ENCODE results near the gene CAMK2N1. TPM values are rescaled to one million over a fixed set of nuclear protein-coding genes. Genes with fewer than 3 reads are reported as not detected.
"Not testable (repeated sequence)": the region's sequence is repeated elsewhere in the genome, so short reads cannot be mapped to it uniquely, and the experiment has no call there.

CAMK2N1 gene
- total and polyA plus RNA-seq, 10 of the 15 experiments (the other 5 are each of a cell fraction or from before 2014, with no cell fraction given) = 0.23 TPM; not detected in 9

DNA sequence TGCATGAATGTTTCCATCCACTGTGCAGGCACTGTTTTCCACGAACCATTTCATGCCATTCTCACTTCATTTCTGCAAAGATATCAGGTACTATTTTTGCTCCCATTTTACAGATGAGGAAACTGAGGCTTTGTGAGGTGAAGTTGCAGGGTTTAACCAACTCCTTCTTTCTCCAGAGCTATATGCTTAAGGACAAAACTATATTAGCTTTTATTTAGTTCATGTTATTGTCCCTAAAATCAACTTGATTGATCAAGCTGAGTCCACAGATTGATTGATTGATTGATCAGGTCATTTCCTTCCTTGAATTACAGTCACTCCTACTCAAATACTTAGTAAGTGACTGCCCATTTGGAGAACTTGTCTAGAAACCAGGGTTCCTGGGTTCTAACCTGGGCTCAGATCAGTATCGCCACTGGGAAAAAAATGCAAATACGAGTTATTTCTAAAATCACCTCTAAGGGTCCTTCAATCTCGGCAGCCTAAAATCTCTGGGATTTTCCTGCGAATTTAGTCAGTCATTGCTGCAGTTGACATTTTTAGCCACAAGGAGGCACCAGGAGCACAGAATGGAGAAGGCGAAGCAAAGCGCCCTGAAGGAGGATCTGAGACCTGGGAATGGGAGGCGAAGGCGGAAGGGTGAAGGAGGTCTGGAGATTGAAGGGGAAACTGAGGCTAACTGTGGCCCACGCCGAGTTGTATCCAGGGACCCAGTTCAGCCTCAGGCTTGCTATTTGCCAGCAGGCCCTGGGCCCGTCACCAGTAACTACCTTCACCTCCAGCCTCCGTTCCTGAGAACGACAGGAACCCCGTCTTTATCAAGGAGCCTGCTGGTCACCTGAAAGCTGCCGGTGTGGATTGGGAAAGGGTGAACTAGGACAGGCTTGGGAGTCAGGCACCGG, 36.2 kb upstream of the CAMK2N1 start (continued):
- TF ChIP-seq FOXM1 (IDR thresholded peaks at IDR 0.05; ENCODE audit: low read depth, low read length) (no peak), YY1 (IDR thresholded peaks at IDR 0.05; ENCODE audit: low read depth, low read length) (peak; percentile 57; the same call in 1 of the 2 replicates), CREB1 (IDR thresholded peaks at IDR 0.05; ENCODE audit: low read depth) (no peak), NRF1 (conservative IDR thresholded peaks at IDR 0.05; ENCODE audit: low read depth, low read length) (no peak), SMC3 (IDR thresholded peaks at IDR 0.05; ENCODE audit: borderline replicate concordance, low read length) (peak; percentile 77), BHLHE40 (IDR thresholded peaks at IDR 0.05; ENCODE audit: borderline replicate concordance in 1 of 2, low read depth in 2 of 2, low read length in 1 of 2) (no peak), MYC (IDR thresholded peaks at IDR 0.05; ENCODE audit: insufficient read depth, insufficient read length, insufficient replicate concordance, low read length, severe bottlenecking) (no peak), MLLT1 (IDR thresholded peaks at IDR 0.05) (no peak), NFYB (IDR thresholded peaks at IDR 0.05; ENCODE audit: insufficient read depth, low read depth, low read length) (no peak), USF2 (IDR thresholded peaks at IDR 0.05; ENCODE audit: borderline replicate concordance, low read depth, low read length) (no peak), PBX3 (IDR thresholded peaks at IDR 0.05; ENCODE audit: insufficient replicate concordance, low read depth, low read length) (no peak)

- CTCF ChIA-PET; H3K79me2 ChIP-seq (ENCODE audit: control insufficient read depth, insufficient read depth, low read length); H4K20me1 ChIP-seq (ENCODE audit: control insufficient read depth, insufficient read depth); SMC1A ChIA-PET (ENCODE audit: uncharacterized antibody, unreplicated experiment); H3K9ac ChIP-seq (ENCODE audit: control insufficient read depth, insufficient read depth, low read length); RAD21 ChIA-PET (ENCODE audit: unreplicated experiment); ATAC-seq; H3K4me3 ChIP-seq; H3K27ac ChIP-seq (ENCODE audit: control insufficient read depth, insufficient read depth); BruUV-seq (replicated peaks); H3K4me2 ChIP-seq (ENCODE audit: control insufficient read depth, insufficient read depth); H2AFZ ChIP-seq (ENCODE audit: control insufficient read depth, low read depth, low read length); FAIRE-seq; POLR2A ChIA-PET; H3K27me3 ChIP-seq (replicated peaks in 1 of 2; ENCODE audit: control insufficient read depth in 2 of 2, insufficient read depth in 2 of 2, low read length in 1 of 2); H3K9me3 ChIP-seq (replicated peaks; ENCODE audit: control insufficient read depth, insufficient read depth, low read length); DNase-seq (ENCODE audit: low read depth, low spot score); H3K36me3 ChIP-seq (ENCODE audit: control insufficient read depth in 2 of 2, insufficient read depth in 2 of 2, low read length in 1 of 2); H3K4me1 ChIP-seq (ENCODE audit: control insufficient read depth, insufficient read depth, low read length): not testable (repeated sequence)
- WGBS (ENCODE audit: insufficient coverage, insufficient replicate concordance, low lambda C conversion rate, missing lambda C conversion rate) = 8% methylated on average over 7 of the region's 7 CpGs
- in situ Hi-C loops (cut with MboI) (loop anchor here (5.0 to 10.0 kb wide), 2 partner anchors 118 to 665 kb away; no protein-coding TSS in a partner anchor), intact Hi-C loops (cut with micrococcal nuclease; ENCODE audit: unreplicated experiment) (loop anchor here (5.0 kb wide), 1 partner anchor 678 kb away; no protein-coding TSS in a partner anchor)
These were observed 33.7 kb upstream of the CAMK2N1 start for GRCh38 chr1:20519609-20520262.
